Measurements from ENCODE around the gene HEPACAM.

Gene HEPACAM

DNA sequence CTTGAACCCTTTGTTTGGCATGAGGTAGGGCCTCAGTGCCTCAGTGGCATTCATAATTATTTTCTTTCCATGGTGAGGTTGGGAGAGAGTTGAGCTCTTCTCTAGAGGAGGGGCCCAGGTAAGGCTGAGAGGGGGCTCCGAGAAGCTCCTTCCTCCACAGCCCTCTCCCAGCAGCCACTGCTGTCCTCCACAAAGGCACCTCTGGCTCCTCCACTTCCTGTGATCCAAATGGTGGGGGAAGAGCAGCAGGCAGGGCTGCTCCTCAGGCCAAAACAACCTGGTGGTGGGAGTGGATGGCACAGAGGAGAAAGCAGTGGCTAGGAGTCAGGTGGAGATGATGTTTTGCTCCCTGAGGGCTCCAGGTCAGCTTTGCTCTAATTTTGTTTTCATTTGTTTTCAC lies 51.5 kb downstream of the HEPACAM start:
- no peak for DNase-seq (ENCODE audit: low read depth)

- DNase-seq (ENCODE audit: low read depth): no peak
Measured at GRCh38 chr11:124882339-124883071, 53.3 kb downstream of the HEPACAM start.

DNA sequence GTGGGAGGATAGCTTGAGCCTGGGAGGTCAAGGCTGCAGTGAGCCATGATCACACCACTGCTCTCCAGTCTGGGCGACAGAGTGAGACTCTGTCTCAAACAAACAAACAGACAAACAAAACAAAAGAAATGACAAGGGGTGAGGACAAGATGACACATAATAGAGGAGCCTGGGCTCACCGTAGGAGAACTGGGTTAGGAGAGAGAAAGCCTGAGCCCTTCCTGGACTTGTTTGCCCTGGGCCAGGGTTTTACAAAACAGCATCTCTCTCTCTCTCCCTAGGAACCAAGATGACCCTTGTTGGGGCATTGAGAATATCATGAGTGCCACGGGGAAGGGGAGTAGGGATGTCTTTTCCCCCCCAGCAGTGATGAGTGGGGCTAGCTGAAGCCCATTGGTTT lies 54.9 kb downstream of the HEPACAM start:
- no peak for DNase-seq (ENCODE audit: low read depth)

GRCh38 chr11:124880290-124880611 lies 55.6 kb downstream of the HEPACAM start:
- DNase-seq (ENCODE audit: low read depth): no peak

- DNase-seq (ENCODE audit: low read depth): no peak
Measured at GRCh38 chr11:124879493-124880289, 56.2 kb downstream of the HEPACAM start.

- DNase-seq (ENCODE audit: low read depth): no peak
Measured at GRCh38 chr11:124878759-124879492, 56.9 kb downstream of the HEPACAM start.

DNA sequence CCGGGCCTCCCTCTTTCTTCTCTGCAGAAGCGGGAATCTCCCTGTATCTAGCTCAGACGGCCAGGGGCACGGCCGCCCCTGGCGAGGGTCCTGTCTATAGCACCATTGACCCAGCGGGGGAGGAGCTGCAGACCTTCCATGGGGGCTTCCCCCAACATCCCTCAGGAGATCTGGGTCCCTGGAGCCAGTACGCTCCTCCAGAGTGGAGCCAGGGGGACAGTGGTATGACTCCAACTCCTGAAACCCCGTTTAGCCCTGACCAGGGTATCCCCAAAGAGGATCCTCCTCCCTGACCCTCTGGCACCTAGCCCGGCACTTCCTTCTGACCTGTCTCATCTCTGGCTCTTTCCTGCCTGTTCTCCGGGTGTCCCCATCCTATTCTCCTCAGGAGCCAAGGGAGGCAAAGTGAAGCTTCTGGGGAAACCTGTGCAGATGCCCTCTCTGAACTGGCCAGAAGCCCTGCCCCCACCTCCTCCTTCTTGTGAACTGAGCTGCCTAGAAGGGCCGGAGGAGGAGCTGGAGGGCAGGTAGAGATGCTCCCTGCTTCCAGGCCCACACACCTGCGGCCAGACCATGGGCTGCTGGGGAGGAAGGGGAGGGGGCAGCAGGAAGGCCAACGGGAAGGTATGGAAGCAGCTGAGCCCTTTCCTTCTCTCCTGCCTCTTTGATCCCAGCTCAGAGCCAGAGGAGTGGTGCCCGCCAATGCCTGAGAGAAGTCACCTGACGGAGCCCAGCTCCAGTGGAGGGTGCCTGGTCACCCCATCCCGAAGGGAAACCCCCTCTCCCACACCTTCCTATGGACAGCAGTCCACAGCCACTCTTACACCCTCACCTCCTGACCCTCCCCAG lies 57.7 kb downstream of the HEPACAM start:
- DNase-seq (ENCODE audit: low read depth): no peak

GRCh38 chr11:124877631-124877909 lies 58.3 kb downstream of the HEPACAM start:
- DNase-seq (ENCODE audit: low read depth): no peak

DNA sequence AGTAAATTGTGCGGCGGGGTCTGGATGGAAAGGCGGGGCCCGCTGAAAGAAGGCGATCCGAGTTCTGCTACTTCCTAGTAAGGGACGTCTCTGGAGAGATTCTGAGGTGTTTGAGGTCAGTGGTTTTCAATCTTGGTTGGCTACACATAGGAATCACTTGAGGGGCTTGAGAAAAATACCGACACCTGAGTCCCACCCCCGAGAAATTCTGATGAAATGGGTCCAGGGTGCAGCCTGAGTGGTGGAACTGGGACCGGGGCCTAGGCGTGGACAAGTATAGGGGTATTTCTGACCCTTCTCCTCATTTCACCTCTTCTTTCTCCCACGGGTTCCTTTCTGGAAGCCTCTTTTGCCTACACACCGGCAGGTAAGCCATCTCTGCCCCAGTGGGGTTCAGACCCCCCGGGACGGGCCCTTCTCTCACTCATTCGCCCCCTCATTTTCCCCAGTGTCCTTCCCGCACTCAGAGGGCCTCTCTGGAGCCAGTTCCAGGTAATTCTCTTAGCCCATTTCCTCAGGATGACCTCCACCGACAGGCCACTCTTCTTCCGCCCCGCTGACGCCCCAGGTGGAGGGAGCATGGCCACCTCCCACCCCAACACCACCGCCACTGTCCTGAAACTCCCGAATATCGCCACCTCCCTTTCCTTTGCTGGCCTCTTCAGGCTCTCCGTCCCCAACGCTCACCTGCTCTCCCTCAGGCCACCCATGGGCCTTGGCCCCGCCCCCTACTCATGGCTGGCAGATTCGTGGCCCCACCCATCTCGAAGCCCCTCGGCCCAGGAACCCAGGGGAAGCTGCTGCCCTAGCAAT lies 58.8 kb downstream of the HEPACAM start:
- DNase-seq (ENCODE audit: low read depth): no peak

DNA sequence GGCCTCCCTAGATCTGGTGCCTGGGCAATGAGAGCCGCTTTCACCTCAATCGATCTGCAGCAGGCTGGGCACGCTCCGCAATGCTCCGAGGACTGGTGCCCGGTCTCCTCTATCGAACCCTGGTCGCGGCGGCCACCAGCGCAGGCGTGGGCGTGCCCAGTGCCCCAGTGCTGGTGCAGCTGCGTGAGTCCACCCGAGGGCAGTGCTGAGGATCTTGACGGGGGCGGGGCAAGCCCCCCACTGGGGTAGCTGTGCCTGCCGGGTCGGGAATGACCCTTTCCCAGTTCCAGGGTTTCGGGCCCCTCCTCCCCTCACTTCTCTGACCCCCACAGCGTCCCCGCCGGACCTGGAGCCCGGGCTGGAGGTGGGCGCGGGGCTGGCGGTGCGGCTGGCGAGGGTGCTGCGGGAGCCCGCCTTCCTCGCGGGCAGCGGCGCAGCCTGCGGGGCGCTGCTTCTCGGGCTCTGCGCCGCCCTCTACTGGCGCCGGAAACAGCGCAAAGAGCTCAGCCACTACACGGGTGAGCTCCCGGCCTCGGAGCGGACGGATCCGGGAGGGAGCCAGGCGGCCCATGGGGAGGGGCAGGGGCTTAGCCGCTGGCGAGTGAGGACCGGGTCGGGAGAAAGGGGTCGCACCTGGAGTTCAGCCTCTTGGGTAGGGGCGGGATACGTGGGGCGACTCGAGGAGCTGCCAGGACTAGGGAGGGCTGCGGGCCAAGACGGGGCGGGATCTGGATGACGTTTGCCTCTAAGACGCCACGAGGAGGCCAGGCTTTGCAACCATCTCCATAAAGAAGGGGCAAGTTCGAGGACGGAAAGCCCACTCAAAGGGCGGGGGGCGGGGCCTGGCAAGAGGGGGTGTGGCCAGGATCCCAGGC lies 59.7 kb downstream of the HEPACAM start:
- peak; percentile 82 for DNase-seq (ENCODE audit: low read depth)

GRCh38 chr11:124875401-124875800 lies 60.4 kb downstream of the HEPACAM start:
- DNase-seq (ENCODE audit: low read depth): no peak

DNA sequence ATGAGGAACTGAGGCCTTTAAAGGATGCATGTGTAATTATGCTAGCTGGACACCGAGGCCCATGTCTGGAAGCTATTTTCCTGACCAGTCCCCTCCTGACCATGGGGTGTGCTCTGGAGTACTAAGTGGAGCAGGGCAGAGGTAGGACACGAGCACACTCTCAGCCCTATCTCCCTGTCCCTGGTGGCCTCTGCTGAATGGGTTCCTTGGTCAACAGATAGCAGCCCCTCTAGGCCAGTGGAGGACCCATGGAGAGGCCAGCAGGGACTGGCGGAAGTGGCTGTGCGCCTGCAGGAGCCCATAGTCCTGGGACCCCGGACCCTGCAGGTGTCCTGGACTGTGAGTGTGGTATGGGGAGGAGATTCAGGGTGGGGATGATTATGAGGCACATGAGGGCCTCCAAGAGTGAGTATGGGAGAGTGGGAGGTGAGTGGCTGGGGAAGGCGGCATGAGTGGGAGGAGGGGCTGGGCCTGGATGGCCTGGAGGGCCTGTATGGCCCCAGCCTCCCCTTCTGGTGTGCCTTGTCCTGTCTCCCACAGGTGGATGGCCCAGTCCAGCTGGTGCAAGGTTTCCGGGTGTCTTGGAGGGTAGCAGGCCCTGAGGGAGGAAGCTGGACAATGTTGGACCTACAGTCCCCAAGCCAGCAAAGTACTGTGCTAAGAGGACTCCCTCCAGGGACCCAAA lies 61.1 kb downstream of the HEPACAM start:
- DNase-seq (ENCODE audit: low read depth): no peak

- DNase-seq (ENCODE audit: low read depth): no peak
Measured at GRCh38 chr11:124873951-124874350, 61.9 kb downstream of the HEPACAM start.

- DNase-seq (ENCODE audit: low read depth): no peak
Measured at GRCh38 chr11:124872741-124873140, 63.1 kb downstream of the HEPACAM start.

GRCh38 chr11:124872280-124872679 lies 63.6 kb downstream of the HEPACAM start:
- DNase-seq (ENCODE audit: low read depth): no peak

DNA sequence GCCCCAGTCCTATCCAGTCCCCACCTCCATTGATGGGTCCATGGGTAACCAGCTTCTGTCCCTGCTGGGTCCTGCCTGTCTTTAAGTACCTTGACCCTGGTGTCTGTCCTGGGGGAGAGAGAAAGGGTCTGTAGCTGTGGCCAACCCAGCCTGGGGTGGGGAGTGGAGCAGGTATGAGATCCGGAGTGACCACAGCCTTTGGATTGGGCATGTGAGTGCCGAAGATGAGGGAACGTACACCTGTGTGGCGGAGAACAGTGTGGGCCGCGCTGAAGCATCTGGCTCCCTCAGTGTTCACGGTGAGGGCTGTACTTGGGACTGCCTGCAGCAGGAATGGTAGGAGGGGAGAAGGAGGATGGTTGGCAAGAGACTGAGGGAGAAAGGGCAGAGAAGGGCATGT lies 65.4 kb downstream of the HEPACAM start:
- no peak for DNase-seq (ENCODE audit: low read depth)

- DNase-seq (ENCODE audit: low read depth): no peak
Measured at GRCh38 chr11:124869856-124870387, 65.9 kb downstream of the HEPACAM start.

- no peak for DNase-seq (ENCODE audit: low read depth)
Measured at GRCh38 chr11:124869331-124869730, 66.5 kb downstream of the HEPACAM start.
